HG02852 (cell line): Measurements from ENCODE around the gene PLAAT2.
A peak's percentile ranks its signal among the peaks of the same experiment; 100 is the strongest.
"Not testable (repeated sequence)": the region's sequence is repeated elsewhere in the genome, so short reads cannot be mapped to it uniquely, and the experiment has no call there.

Source experiments
- ATAC-seq: cut with Tn5 transposase; IDR thresholded peaks from one replicate; pipeline ENCODE4 v1.9.1; 2021; ENCODE audit warnings: mild to moderate bottlenecking, moderate library complexity; ENCODE audit not compliant: unreplicated experiment

The PLAAT2 gene

GRCh38 chr11:63551091-63551888 is 11.9 kb downstream of the PLAAT2 start:
- ATAC-seq, result no peak

DNA sequence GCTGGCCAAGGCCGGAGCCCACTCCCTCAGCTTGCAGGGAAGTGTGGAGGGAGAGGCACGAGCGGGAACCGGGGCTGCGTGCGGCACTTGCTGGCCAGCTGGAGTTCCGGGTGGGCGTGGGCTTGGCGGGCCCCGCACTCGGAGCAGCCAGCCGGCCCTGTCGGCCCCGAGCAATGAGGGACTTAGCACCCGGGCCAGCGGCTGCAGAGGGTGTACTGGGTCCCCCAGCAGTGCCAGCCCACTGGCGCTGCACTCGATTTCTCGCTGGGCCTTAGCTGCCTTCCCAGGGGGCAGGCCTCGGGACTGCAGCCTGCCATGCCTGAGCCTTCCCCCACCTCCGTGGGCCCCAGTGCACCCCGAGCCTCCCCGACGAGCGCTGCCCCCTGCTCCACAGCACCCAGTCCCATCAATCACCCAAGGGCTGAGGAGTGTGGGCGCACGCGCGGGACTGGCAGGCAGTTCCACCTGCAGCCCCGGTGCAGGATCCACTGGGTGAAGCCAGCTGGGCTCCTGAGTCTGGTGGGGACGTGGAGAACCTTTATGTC is 13.0 kb downstream of the PLAAT2 start:
- not testable (repeated sequence) for ATAC-seq

- ATAC-seq, result no peak
Observed at GRCh38 chr11:63549411-63549810, 13.8 kb downstream of the PLAAT2 start.

GRCh38 chr11:63548178-63548577 is 15.0 kb downstream of the PLAAT2 start:
- ATAC-seq, result no peak

DNA sequence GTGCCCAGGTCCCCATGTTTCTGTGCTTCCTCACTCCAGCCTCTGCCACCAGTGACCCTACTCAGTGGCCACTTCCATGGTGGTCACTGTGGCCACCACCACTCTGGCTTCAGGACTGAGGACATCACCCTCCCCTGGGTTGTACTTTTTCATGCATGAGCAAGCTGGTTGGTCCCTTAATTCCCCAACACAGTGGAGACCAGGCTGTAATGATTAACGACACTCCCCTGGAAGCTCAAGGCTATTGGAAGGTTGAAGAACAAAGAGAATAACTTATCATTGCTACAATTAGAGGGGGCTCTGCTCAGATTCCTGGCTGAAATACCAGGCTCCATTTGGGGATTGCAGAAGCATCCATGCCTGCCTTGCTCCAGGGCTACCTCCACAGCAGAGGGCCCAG is 16.1 kb downstream of the PLAAT2 start:
- no peak for ATAC-seq

DNA sequence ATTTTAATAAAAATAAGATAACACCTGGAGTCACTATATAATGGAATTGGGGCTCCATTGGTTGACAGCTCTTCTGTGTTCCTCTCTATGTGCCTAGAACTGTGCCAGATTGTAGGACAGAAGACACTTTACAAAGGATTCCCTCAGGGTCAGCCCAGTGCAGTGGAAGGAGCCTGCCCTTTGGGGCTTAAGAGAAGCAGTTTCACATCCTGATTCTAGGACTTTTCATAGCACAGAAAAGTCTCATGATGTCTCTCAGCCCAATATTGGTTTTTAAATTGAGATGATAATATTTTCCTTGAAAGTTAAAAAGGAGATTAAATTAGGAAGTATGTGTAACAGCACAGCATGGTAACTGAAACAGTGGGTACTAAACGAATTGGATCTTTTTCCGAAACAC is 19.5 kb downstream of the PLAAT2 start:
- ATAC-seq, result no peak

DNA sequence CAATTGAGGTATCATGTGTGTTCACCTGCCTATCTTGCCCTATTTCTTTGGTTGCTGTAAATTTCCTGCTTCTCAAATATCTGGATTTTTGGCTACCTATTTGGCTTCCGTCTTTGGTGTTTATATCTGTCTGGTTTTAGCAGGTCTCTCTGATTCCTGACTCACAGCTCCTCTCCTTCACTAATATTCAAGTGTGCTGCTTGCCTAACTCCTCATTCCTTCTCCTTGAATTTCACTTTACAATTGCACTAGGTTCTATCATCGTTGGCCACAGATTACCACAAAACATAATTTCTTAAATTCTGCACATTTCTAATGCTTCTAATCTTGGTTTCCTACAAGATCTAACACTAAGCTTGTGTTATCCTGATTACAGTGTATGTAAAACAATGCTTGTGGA is 20.7 kb downstream of the PLAAT2 start:
- not testable (repeated sequence) for ATAC-seq

DNA sequence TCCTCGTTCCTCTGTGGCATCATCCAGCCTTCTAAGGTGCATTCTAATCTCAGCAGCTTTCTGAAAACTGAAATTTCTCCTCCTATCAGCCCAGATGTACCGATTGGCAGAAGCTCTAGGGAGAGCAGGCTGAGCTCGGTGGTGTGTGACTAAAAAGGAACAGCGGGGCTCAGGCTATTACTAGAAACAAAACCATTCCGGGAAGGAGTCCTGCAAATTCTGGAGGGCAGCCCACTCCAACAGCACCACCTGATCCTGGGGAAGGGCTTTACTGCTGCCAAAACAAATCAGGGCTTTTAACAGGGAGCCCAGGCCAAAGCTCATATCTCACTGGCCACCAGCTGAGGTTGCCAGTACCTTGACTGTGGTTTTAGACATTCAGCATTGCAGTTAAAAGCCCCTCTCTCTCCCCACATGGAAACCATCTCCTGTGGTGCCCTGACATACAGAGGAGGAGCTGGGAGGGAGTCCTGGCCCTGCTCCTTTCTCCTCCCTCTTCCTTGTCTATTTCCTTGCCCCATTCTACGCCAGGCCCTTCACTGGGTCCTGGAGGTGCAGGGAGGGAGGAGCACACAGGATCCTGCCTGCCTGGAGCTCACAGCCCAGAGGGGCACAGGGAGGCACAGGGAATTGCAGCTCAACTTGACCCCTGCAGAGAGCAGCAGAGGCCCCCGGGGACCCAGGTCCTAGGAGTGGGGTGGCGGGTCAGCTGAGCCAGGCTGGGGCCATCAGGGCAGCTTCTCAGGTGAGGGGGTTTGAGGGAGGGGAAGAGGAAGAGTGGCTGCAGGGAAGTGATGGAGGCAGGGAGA is 25.7 kb downstream of the PLAAT2 start:
- no peak for ATAC-seq

DNA sequence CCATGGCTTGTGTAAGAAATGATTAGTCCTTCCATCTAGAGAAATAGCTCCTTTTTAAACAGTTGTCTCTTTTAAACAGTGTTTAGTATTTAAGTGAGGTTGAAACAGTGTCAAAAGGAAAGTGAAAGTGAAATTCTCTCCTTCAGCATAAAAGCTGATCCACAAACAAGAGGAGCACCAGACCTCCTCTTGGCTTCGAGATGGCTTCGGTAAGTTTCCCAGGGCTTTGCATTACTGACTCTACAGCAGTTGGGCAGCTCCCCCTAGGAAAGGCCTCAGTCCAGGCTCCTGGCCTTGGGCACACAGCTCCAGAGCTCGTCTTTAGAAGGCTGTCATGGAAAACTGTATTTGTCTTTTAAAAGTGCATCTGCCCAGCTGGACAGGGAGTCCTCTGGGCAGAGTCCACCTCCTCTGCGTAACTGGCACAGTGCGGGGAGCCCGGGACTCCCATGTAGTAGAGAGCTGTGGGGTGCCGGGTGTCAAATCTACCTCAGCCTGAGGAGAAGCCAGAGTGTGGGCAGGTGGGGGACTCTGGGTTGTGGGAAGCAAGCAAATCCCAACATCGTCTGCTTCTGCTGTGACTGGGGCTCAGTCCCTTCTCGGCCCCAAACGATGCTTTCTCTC is 26.4 kb downstream of the PLAAT2 start, which contains the start of gene PLAAT4:
Gene PLAAT4 (plus strand): TSS at position 140 of the 624 bp plus-strand sequence. CDS start 61 bp downstream, at position 201.
- no peak for ATAC-seq

DNA sequence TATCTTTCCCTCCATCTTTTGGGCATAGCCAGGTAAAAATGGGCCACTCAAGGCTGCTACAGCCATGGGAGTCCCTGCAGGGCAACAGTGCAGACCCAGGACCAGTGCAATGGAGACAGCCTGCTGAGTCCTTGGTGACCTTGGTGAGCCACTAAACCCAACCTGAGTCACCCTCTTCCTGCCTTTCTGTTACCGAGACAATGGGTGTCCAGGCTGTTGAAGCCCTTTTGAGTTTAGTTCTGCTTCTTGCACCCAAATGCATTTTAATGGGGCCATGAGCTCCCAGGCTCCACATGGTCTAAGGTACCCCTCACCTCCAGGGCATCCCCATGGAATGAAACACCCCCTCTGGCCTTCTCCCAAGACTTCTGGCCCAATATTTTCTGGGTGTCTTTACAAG is 27.4 kb downstream of the PLAAT2 start:
- no peak for ATAC-seq

GRCh38 chr11:63534895-63535461 is 28.2 kb downstream of the PLAAT2 start:
- ATAC-seq, result peak; percentile 55

DNA sequence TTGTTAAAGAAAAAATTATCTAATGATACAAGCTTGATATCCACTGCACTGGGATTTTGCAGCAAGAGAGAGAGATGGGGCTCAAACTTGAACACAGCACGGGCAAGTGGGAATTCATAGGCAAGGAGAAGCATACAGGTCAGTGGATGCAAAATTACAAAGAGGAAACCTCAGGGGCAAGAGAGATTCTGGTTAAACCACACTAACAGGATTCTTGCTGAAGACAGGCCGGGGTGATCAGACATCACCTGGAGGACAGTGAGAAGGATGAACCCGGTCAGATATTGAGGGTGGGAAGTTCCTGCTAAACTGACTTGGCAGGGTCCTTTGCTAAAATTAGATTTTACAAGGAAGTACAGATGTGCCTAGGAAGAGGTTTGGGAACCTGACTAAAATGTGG is 29.1 kb downstream of the PLAAT2 start:
- no peak for ATAC-seq

- ATAC-seq, result no peak
Observed at GRCh38 chr11:63532799-63533475, 30.2 kb downstream of the PLAAT2 start.

DNA sequence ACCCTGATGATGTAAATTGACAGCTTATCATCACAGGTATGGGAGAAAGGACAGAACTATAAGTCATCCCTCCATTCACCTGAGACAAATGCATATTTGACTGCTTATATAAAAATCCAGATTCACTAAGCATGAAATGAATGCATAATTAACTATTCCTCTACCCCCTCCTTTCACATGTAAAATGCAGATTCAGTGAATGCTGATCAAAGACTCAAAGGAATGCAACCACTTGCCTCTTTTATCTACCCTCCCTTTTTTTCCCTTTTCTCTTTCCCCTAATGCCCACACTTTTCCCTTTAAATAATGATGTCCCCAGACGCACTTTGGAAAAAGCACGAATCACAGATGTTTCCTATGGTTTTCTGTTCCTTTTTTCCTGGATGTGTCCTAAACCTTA is 31.1 kb downstream of the PLAAT2 start:
- ATAC-seq, result no peak

DNA sequence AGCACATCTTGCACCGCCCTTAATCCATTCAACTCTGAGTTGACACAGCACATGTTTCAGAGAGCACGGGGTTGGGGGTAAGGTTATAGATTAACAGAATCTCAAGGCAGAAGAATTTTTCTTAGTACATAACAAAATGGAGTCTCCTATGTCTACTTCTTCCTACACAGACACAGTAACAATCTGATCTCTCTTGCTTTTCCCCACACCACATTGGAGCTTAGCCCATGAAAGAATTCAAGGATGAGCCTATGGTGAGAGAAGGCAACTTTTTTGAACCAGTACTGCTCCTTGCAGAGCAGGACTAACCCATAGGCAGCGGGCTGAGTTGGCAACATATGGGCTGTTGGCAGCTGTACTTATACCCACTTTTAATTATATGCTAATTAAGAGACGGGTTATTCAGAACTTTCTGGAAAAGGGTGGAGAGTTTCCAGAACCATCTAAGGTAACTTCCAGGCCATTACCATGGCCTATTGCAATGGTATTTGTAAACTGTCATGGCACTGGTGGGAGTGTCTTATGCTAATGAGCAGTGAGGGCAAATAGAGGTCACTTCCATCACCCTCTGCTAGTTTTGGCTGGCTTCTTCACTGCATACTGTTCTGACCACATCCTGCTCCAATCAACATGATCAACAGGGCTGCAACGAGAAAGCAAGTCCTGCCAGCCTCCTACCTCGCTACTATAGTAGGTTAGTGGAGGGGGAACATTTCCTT is 31.9 kb downstream of the PLAAT2 start:
- not testable (repeated sequence) for ATAC-seq

DNA sequence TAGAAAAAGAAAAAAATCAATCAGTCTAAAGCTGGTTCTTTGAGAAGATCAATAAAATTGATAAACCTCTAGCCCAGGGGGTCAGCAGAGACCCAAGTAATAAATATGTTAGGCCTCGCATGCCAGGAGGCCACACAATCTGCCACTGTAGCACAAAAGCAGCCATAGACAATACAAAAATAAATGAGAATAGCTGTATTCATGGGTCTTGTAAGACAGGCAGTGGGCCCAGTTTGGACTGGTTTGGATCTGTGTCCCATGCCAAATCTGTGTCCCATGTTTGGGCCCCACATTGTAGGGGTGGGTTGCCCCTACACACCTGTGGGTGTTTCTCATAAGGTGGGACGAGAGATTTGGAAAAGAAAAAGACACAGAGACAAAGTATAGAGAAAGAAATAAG is 33.2 kb downstream of the PLAAT2 start:
- no peak for ATAC-seq

- ATAC-seq, result not testable (repeated sequence)
Observed at GRCh38 chr11:63529373-63529772, 33.8 kb downstream of the PLAAT2 start.

GRCh38 chr11:63528729-63529278 is 34.4 kb downstream of the PLAAT2 start:
- ATAC-seq, result not testable (repeated sequence)

DNA sequence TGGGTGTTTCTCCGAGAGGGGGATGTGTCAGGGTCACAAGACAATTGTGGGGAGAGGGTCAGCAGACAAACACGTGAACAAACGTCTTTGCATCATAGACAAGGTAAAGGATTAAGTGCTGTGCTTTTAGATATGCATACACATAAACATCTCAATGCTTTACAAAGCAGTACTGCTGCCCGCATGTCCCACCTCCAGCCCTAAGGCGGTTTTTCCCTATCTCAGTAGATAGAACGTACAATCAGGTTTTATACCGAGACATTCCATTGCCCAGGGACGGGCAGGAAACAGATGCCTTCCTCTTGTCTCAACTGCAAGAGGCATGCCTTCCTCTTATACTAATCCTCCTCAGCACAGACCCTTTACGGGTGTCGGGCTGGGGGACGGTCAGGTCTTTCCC is 35.0 kb downstream of the PLAAT2 start:
- ATAC-seq, result not testable (repeated sequence)
